ENCODE results near the gene MYO15A.

DNA sequence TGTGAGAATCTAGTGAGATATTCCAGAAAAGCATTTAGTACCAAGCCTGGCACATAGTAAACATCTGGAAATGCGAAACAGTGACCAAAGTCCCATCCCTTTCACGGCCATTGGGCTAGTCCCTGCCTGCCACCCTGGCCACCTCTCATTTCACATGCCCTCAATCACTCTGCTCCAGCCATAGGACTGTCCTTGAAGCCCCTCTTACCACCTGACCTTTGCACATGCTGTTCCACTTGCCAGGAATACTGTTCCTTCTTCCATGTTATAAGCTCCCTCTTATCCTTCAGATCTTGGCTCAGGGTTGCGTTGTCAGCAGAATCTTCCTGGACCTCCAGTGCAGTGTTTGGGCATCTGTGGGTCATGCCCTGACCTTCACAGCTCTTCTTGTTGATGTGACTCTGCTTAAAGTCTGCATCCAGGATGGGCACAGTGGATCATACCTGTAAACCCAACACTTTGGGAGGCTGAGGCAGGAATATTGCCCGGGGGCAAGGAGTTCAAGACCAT is 2.1 kb downstream of the MYO15A start:
- TF ChIP-seq, protein P1, sequence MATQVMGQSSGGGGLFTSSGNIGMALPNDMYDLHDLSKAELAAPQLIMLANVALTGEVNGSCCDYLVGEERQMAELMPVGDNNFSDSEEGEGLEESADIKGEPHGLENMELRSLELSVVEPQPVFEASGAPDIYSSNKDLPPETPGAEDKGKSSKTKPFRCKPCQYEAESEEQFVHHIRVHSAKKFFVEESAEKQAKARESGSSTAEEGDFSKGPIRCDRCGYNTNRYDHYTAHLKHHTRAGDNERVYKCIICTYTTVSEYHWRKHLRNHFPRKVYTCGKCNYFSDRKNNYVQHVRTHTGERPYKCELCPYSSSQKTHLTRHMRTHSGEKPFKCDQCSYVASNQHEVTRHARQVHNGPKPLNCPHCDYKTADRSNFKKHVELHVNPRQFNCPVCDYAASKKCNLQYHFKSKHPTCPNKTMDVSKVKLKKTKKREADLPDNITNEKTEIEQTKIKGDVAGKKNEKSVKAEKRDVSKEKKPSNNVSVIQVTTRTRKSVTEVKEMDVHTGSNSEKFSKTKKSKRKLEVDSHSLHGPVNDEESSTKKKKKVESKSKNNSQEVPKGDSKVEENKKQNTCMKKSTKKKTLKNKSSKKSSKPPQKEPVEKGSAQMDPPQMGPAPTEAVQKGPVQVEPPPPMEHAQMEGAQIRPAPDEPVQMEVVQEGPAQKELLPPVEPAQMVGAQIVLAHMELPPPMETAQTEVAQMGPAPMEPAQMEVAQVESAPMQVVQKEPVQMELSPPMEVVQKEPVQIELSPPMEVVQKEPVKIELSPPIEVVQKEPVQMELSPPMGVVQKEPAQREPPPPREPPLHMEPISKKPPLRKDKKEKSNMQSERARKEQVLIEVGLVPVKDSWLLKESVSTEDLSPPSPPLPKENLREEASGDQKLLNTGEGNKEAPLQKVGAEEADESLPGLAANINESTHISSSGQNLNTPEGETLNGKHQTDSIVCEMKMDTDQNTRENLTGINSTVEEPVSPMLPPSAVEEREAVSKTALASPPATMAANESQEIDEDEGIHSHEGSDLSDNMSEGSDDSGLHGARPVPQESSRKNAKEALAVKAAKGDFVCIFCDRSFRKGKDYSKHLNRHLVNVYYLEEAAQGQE (IDR thresholded peaks at IDR 0.05; ENCODE audit: insufficient read depth in 1 of 2, low read depth in 2 of 2, low read length in 2 of 2), result no peak
- no peak for TF ChIP-seq POLR2AphosphoS5 (IDR thresholded peaks at IDR 0.05; ENCODE audit: low read depth, low read length)

Data from PFSK-1 (cell line).